HEK293 (cell line): ENCODE results near the gene ALDH4A1.

Source experiments
- CTCF ChIP-seq: fragments of 450-650 bp; formaldehyde crosslinking; IDR thresholded peaks from 2 replicates; pipeline ENCODE4 v1.5.1; 2016; ENCODE audit warnings: missing biosample characterization, missing genetic modification characterization
- ELK4 ChIP-seq: IDR thresholded peaks from 2 replicates; pipeline ENCODE4 v1.6.1; 2011; ENCODE audit warnings: mild to moderate bottlenecking, low read depth, low read length, borderline replicate concordance
- TF ChIP-seq, protein P1 (sequence below): fragments of 450-650 bp; IDR thresholded peaks from 2 replicates; pipeline ENCODE4 v1.5.1; 2018; ENCODE audit warnings: missing biosample characterization, missing genetic modification characterization

DNA sequence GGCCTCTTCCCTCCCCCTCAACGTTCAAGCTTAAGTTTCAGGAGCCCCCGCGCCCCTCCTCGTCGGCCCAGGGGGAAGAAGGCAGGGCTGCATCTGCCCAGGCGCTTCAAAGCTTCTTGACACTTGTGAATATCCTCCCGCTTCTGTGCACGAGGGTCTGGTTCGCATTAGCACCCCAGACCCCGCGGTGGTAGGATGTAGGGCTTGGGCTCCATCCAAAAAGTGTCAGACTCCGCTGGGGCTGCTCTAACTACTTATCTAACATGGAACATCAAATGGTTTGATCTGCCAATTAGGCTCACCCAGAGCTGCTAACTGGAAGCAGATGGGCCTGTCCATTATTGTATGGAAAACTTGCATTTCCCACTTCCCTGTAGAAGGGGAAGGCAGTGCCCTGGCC, 71.8 kb downstream of the ALDH4A1 start:
- TF ChIP-seq, protein P1, sequence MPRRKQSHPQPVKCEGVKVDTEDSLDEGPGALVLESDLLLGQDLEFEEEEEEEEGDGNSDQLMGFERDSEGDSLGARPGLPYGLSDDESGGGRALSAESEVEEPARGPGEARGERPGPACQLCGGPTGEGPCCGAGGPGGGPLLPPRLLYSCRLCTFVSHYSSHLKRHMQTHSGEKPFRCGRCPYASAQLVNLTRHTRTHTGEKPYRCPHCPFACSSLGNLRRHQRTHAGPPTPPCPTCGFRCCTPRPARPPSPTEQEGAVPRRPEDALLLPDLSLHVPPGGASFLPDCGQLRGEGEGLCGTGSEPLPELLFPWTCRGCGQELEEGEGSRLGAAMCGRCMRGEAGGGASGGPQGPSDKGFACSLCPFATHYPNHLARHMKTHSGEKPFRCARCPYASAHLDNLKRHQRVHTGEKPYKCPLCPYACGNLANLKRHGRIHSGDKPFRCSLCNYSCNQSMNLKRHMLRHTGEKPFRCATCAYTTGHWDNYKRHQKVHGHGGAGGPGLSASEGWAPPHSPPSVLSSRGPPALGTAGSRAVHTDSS (tag by site-specific recombination), result no peak
- TF ChIP-seq CTCF (no peak), ELK4 (no peak)
